HG03521 (cell line): ENCODE results near the gene KIF7.
"Not testable (repeated sequence)": the region's sequence is repeated elsewhere in the genome, so short reads cannot be mapped to it uniquely, and the experiment has no call there.

Experiments
- ATAC-seq: cut with Tn5 transposase; IDR thresholded peaks from one replicate; pipeline ENCODE4 v1.9.1; 2021; ENCODE audit warnings: mild to moderate bottlenecking, moderate library complexity; ENCODE audit not compliant: unreplicated experiment

KIF7 gene, protein sequence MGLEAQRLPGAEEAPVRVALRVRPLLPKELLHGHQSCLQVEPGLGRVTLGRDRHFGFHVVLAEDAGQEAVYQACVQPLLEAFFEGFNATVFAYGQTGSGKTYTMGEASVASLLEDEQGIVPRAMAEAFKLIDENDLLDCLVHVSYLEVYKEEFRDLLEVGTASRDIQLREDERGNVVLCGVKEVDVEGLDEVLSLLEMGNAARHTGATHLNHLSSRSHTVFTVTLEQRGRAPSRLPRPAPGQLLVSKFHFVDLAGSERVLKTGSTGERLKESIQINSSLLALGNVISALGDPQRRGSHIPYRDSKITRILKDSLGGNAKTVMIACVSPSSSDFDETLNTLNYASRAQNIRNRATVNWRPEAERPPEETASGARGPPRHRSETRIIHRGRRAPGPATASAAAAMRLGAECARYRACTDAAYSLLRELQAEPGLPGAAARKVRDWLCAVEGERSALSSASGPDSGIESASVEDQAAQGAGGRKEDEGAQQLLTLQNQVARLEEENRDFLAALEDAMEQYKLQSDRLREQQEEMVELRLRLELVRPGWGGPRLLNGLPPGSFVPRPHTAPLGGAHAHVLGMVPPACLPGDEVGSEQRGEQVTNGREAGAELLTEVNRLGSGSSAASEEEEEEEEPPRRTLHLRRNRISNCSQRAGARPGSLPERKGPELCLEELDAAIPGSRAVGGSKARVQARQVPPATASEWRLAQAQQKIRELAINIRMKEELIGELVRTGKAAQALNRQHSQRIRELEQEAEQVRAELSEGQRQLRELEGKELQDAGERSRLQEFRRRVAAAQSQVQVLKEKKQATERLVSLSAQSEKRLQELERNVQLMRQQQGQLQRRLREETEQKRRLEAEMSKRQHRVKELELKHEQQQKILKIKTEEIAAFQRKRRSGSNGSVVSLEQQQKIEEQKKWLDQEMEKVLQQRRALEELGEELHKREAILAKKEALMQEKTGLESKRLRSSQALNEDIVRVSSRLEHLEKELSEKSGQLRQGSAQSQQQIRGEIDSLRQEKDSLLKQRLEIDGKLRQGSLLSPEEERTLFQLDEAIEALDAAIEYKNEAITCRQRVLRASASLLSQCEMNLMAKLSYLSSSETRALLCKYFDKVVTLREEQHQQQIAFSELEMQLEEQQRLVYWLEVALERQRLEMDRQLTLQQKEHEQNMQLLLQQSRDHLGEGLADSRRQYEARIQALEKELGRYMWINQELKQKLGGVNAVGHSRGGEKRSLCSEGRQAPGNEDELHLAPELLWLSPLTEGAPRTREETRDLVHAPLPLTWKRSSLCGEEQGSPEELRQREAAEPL (N-terminal part only)

GRCh38 chr15:89654847-89655805, at the start of gene KIF7:
KIF7 (minus strand) TSS chr15:89655467; CDS start chr15:89652930, 2,537 bp downstream.
- ATAC-seq = no peak

DNA sequence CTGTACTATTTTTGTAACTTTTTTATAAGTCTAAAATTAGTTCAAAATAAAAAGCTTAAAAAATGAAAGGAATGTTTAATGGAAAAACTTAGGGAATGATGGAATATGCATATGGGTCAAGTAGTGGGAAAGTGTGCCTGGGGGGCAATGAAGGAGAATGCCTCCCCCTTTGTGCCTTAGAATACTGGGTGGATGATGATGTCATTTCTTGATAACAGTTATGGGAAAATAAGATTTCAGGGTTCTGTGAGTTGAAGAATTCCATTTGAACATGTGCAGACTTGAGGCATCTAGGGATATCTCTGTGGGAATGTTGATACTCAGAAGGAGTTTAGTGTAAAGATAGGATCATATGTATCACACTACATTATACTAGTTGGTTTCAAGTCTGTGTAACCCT, 49.1 kb upstream of the KIF7 start:
- no peak for ATAC-seq

DNA sequence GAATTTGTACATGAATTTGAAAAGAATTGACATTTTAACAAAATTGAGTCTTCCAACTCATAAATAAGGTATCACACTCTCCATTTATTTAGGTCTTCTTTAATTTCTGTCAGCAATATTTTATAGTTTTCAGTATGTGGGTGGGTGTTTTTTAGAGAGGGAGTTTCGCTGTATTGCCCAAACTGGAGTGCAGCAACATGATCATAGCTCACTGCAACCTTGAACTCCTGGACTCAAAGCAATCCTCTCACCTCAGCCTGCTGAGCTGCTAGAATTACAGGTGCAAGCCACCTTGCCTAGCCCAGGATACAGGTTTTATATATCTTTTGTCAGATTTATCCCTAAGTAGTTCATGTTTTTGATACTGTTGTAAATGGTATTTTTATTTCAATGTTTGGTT, 39.9 kb upstream of the KIF7 start:
- no peak for ATAC-seq

DNA sequence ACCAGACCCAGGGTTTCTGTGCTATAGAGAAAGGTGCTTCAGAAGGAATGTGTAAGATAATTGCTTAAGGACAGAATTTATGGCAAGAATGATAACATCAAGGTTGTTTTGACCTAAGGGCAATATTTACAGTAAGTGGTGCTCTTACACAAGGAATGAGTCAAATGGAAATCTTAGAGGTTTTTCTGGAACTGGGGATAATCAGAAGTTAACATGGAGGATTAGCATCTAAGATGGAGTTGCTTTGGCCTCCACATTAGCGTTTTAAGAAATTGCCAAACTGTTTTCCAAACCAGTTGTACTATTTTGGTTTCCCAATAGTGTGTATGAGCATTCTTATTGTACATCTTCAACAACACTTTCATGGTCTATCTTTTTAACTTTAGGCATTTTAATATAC, 38.4 kb upstream of the KIF7 start:
- no peak for ATAC-seq

DNA sequence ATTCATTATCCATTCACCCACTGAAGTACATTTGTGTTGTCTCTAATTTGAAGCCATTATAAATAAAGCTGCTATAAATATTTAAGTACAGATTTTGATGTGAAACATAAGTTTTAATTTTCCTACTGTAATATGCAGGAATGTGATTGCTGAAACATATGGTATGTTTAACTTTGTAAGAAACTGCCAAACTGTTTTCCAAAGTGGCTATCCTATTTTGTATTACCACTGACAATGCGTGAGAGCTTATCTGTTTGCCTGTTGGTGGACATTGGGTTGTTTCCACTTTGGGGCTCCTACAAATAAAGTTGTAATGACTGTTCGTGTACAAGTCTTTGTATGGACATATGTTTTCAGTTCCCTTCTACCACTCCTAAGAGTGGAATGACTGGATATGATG, 37.8 kb upstream of the KIF7 start:
- ATAC-seq = no peak

DNA sequence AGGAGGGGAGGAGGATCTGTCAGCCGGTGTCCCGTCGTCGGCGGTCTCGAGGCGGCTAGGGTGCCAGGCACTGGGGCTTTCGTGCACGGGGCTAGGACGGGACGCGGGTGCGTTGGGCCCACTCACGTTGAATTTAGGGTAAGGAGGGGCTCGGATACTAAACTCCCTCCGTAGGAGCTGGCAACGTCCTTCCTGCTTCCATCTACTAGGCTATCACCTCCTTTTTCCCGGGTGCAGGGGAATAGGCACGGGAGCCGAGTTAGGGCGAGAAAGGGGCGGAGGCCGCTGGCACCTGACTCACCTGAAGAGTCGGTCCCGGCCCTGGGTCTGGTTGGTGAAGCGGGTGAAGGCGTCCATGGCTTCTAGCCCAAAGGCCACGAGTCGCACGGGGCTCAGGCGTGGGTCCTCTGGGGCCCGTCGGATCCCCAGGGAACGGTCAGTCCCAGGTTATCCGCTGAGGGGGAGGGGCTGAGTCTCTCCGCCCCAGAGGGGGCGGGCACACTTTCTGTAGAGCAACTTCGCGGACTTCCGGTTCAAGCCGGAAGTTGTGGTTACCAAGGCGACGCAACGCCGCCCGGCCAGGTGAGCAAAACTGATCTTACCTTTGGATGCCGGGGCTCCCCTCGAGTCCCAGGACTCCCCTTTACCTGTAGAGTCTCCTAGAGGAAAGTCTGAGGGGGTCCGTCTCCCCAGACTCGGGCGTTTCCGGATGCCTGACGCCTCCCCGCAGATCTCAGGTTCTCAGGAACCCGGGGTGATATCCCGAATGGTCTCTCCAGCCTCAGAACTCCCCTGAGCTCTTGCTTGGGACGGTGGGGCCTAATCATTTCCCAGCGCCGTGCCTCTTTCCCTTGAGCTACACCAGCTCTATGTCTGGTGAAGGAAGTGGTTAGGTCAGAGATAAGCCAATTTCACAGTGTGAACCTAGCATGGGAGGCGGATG, 35.3 kb upstream of the KIF7 start, which contains the start of the genes PEX11A and WDR93:
PEX11A (minus strand) TSS at position 479 of the 943 bp plus-strand sequence; CDS start at position 357, 122 bp downstream.
WDR93 (plus strand) TSS at position 536 of the 943 bp plus-strand sequence. CDS start 10,936 bp downstream, outside the sequence.
- ATAC-seq = peak; percentile 78

GRCh38 chr15:89689930-89690275, 34.6 kb upstream of the KIF7 start:
- ATAC-seq = not testable (repeated sequence)

DNA sequence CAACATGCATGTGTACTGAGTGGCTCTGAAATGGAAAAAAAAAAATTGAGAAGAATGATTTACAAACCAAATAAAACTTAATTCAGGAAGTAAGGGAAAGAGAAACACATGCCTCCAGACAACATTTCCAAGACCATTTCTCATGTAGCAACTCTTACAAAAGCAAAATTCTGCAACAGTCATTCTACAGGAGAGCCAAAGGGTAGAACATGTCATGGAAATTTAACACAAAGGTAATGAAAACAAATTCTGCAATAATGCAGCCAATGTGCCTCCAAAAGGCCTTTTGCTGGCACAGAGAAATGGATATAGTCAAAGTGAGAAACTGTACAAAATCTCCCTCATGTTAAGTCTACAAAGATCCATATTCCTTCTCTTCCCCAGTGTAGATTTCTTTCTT, 31.3 kb upstream of the KIF7 start:
- no peak for ATAC-seq

GRCh38 chr15:89685995-89686394, 30.7 kb upstream of the KIF7 start:
- ATAC-seq = no peak

- no peak for ATAC-seq
These were observed 25.9 kb upstream of the KIF7 start for GRCh38 chr15:89681146-89681545.

DNA sequence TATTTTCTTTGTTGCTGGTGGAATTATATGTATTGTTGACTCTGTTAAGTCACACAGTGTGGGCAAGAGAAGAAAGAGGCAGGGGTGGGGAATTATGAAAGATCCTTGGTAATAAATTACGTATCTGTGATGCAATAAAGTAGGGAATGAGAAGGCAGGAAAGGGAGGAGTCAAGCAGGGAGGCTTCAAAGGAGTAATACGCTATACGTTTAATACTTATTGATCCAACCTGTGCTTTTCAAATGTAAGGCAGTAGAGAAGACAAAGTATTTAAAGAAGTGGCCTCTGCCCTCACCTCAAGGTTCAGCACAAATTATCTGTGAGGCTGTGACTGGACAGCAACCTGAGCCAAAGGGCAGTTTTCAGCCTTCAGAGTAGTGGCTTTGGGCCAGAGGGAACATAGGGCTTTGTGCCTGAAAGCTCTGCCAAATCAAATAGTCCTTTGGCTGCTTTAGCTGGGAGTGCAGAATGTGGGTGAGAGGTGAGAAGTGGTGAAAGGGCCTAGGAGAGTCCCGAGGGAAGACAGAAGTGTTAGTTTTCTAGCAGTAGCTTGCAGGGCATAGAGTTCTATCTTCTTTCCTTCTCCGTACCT, 25.1 kb upstream of the KIF7 start:
- no peak for ATAC-seq

DNA sequence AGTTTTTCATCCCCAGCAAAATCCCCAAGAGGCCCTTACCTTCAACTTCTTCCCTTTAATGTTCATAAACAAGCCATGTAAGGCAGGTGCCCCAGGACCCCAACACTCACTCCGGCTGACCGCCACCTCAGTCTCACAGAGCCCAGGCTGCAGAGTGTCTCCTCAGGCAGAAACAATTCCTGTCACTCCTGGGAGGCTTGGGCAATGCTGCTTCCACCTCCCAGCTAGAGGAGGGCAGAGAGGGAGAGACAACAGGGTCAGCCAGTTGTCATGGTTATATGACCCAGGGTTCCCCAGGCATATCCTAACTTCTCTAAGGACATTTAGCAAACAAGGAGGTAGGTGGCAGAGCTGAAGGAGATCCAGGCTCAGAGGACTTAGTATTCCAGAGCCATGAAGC, 23.9 kb upstream of the KIF7 start, which contains the start of gene PLIN1:
PLIN1 (minus strand) TSS at position 156 of the 400 bp plus-strand sequence. CDS start 1,878 bp downstream, outside the sequence.
- no peak for ATAC-seq

DNA sequence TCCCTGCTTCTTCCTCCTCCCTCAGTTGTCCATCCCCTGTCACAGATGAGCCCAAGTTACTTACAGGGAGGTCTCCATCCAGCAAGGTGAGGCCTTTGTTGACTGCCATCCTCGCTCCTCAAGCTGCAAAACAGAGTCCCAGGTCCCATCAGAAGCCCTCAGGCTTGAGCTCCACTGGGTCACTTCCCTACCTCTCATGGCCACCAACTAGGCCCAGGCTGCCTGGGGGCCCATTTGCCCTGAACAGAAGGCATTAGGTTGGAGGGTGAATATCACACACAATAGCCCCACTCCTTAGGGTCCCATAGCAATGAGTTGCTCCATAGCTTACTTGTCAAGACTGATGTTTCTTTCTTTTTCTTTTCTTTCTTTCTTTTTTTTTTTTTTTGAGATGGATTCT, 22.1 kb upstream of the KIF7 start:
- no peak for ATAC-seq

- no peak for ATAC-seq
These were observed 20.3 kb upstream of the KIF7 start for GRCh38 chr15:89675606-89676005.

- ATAC-seq = no peak
These were observed 19.3 kb upstream of the KIF7 start for GRCh38 chr15:89674526-89674925.

DNA sequence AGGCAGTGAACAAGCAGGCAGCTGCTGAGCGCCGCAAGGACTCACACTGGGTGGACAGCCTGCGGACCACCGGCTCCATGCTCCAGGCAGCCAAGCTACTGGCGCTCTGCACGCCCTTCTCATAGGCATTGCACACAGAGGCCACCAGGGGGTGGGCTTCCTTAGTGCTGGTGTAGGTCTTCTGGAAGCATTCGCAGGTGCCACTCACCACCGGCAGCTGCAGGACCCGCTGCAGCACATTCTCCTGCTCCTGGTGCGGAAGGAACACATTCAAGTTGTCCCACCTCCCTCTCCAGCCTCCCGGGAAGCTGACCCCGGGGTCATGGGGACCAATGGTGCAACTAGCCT, 17.9 kb upstream of the KIF7 start:
- no peak for ATAC-seq

DNA sequence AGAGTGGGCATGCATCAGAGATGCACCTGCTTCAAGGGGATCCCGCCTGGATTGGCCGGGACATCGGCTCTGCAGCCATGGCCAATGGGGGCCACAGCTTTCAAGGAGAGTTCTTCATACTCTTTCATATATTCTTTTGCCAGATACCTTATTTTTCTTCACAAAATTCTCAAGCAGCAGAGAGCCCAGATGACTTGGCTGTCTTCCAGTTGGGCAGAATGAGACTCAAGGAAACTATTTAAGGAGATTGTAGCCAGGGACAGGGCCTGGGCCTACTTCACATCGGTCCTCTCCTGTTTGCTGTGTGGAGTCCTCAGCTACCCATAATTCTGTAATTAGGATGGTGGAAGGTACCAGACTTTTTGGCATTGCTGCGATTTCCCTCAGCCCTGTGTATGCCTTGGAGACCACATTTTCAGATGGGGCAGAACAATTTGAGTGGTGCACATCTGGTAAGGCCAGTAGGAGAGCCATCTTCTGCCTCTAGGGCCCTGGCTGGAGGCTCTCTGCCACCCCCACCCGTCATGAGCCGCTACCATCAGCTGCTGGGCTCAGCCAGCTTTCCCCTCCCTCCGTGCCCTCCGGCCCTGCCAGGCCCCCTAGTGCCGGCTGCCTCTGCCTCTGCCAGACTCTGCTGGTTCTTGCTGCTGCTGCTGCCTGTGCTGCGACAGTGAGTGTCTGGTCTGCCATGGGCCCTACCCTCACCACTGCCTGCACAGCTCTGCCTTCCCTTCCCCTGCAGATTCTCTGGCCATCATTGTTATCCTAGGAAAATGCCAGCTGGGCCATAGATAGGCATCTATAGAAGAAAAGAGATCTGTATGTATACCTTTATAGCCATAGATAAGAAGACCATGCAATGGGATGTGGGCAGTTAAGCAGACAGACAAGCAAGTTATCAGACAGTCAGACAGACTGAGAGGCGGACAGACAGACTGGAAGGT, 17.2 kb upstream of the KIF7 start:
- ATAC-seq = no peak
